WTC11 (cell line): ENCODE measurements around the gene ZNF329. TPM values are rescaled to one million over a fixed set of nuclear protein-coding genes. Genes with fewer than 3 reads are reported as not detected.

Experiments
- ATAC-seq: fragments of 200-7000 bp; cut with Tn5 transposase; 2 replicates; pipeline ENCODE4 v1.10.0; 2021; ENCODE audit warnings: mild to moderate bottlenecking, moderate library complexity
- CTCF ChIA-PET: fragments of 300-600 bp; sonication (Branson Sonifier 250); formaldehyde crosslinking; loops from one replicate; lab custom pipeline; 2021; ENCODE audit warnings: antibody characterized with exemption; lab: Charles Lee
- POLR2A ChIA-PET: fragments of 350-600 bp; sonication (Branson Sonifier 250); formaldehyde crosslinking; loops from one replicate; lab custom pipeline; 2021; ENCODE audit warnings: antibody characterized with exemption; lab: Charles Lee
- DNase-seq: peaks from one replicate; pipeline ENCODE4 v3.0.0; 2021; ENCODE audit warnings: low spot score
- H3K27ac Mint-ChIP-seq: 2 replicates; pipeline ENCODE4 v1.8.0; 2021; ENCODE audit warnings: mixed read lengths
- H3K27me3 Mint-ChIP-seq: 2 replicates; pipeline ENCODE4 v1.8.0; 2021; ENCODE audit warnings: low read depth, mild to moderate bottlenecking, moderate library complexity, mixed read lengths
- H3K36me3 Mint-ChIP-seq: 2 replicates; pipeline ENCODE4 v1.8.0; 2021; ENCODE audit warnings: mixed read lengths
- H3K4me1 Mint-ChIP-seq: 2 replicates; pipeline ENCODE4 v1.8.0; 2022; ENCODE audit warnings: mixed read lengths
- H3K4me3 Mint-ChIP-seq: 2 replicates; pipeline ENCODE4 v1.8.0; 2021; ENCODE audit warnings: mild to moderate bottlenecking, moderate library complexity, mixed read lengths
- H3K9me3 Mint-ChIP-seq: 2 replicates; pipeline ENCODE4 v1.8.0; 2021; ENCODE audit warnings: mixed read lengths
- ATF1 ChIP-seq: sonication (generic); formaldehyde crosslinking; IDR thresholded peaks from 2 replicates; pipeline ENCODE4 v1.8.1; 2023; ENCODE audit warnings: mild to moderate bottlenecking, moderate library complexity, missing genetic modification reagents
- ELF4 ChIP-seq: sonication (generic); formaldehyde crosslinking; IDR thresholded peaks from 2 replicates; pipeline ENCODE4 v1.8.1; 2022; ENCODE audit warnings: low read depth, mild to moderate bottlenecking, moderate library complexity, missing genetic modification reagents
- ESRRA ChIP-seq: sonication (generic); formaldehyde crosslinking; IDR thresholded peaks from 2 replicates; pipeline ENCODE4 v1.8.1; 2022; ENCODE audit warnings: mild to moderate bottlenecking, missing genetic modification reagents, borderline replicate concordance
- ETV6 ChIP-seq: sonication (generic); formaldehyde crosslinking; IDR thresholded peaks from 2 replicates; pipeline ENCODE4 v1.8.1; 2022; ENCODE audit warnings: mild to moderate bottlenecking, missing genetic modification reagents
- FOXJ3 ChIP-seq: sonication (generic); formaldehyde crosslinking; IDR thresholded peaks from 2 replicates; pipeline ENCODE4 v1.9.0; 2021; ENCODE audit warnings: missing genetic modification reagents, mild to moderate bottlenecking, borderline replicate concordance
- FOXP1 ChIP-seq: sonication (generic); formaldehyde crosslinking; IDR thresholded peaks from 2 replicates; pipeline ENCODE4 v1.8.0; 2022; ENCODE audit warnings: missing genetic modification reagents, mild to moderate bottlenecking, moderate library complexity, borderline replicate concordance
- HMGA2 ChIP-seq: fragments of 250-450 bp; sonication (Bioruptor Pico); IDR thresholded peaks from 2 replicates; pipeline ENCODE4 v1.4.0; 2021; ENCODE audit warnings: mild to moderate bottlenecking, moderate library complexity
- JAZF1 ChIP-seq: fragments of 250-450 bp; sonication (Bioruptor Pico); IDR thresholded peaks from 2 replicates; pipeline ENCODE4 v1.9.0; 2021; ENCODE audit warnings: moderate library complexity, mild to moderate bottlenecking, inconsistent platforms
- NR1H2 ChIP-seq: sonication (generic); formaldehyde crosslinking; IDR thresholded peaks from 2 replicates; pipeline ENCODE4 v1.9.0; 2021; ENCODE audit warnings: mild to moderate bottlenecking, moderate library complexity, missing genetic modification reagents
- RELA ChIP-seq: sonication (generic); formaldehyde crosslinking; IDR thresholded peaks from 2 replicates; pipeline ENCODE4 v1.8.1; 2022; ENCODE audit warnings: missing genetic modification reagents, mild to moderate bottlenecking, borderline replicate concordance
- SOX15 ChIP-seq: fragments of 250-450 bp; sonication (Bioruptor Pico); IDR thresholded peaks from 2 replicates; pipeline ENCODE4 v1.9.0; 2021; ENCODE audit warnings: mild to moderate bottlenecking
- TCF7 ChIP-seq: sonication (generic); formaldehyde crosslinking; IDR thresholded peaks from 2 replicates; pipeline ENCODE4 v1.8.0; 2022; ENCODE audit warnings: mild to moderate bottlenecking, low read depth, missing genetic modification reagents, moderate library complexity
- TEAD4 ChIP-seq: sonication (generic); formaldehyde crosslinking; IDR thresholded peaks from 2 replicates; pipeline ENCODE4 v1.8.0; 2022; ENCODE audit warnings: mild to moderate bottlenecking, missing genetic modification reagents
- TP53 ChIP-seq: sonication (generic); formaldehyde crosslinking; IDR thresholded peaks from 2 replicates; pipeline ENCODE4 v1.8.1; 2023; ENCODE audit warnings: mild to moderate bottlenecking, missing genetic modification reagents
- ZNF396 ChIP-seq: fragments of 250-450 bp; sonication (Bioruptor Pico); IDR thresholded peaks from 2 replicates; pipeline ENCODE4 v1.8.0; 2021; ENCODE audit warnings: mild to moderate bottlenecking, moderate library complexity, borderline replicate concordance
- total RNA-seq: library from RNA; stranded (reverse); gene quantifications from 3 replicates; pipeline ENCODE4 v1.2.3, GENCODE V29; 2021
- TF ChIP-seq, protein P1 (sequence below): sonication (generic); formaldehyde crosslinking; IDR thresholded peaks from 2 replicates; pipeline ENCODE4 v1.8.1; 2022; ENCODE audit warnings: low read depth, mild to moderate bottlenecking, moderate library complexity, missing genetic modification reagents, borderline replicate concordance
- TF ChIP-seq, protein P2 (sequence below): fragments of 250-450 bp; sonication (Bioruptor Pico); IDR thresholded peaks from 2 replicates; pipeline ENCODE4 v1.9.0; 2021; ENCODE audit warnings: moderate library complexity, mild to moderate bottlenecking, inconsistent platforms, borderline replicate concordance
- TF ChIP-seq, protein P3 (sequence below): sonication (generic); formaldehyde crosslinking; IDR thresholded peaks from 2 replicates; pipeline ENCODE4 v1.8.0; 2022; ENCODE audit warnings: missing genetic modification reagents
- TF ChIP-seq, protein P4 (sequence below): sonication (generic); formaldehyde crosslinking; IDR thresholded peaks from 2 replicates; pipeline ENCODE4 v1.8.1; 2023; ENCODE audit warnings: mild to moderate bottlenecking, missing genetic modification reagents, moderate library complexity
- TF ChIP-seq, protein P5 (sequence below): fragments of 250-450 bp; sonication (Bioruptor Pico); IDR thresholded peaks from 2 replicates; pipeline ENCODE4 v1.9.0; 2021; ENCODE audit warnings: mild to moderate bottlenecking
- TF ChIP-seq, protein P6 (sequence below): sonication (generic); formaldehyde crosslinking; IDR thresholded peaks from 2 replicates; pipeline ENCODE4 v1.8.0; 2022; ENCODE audit warnings: mild to moderate bottlenecking, missing genetic modification reagents
- TF ChIP-seq, protein P7 (sequence below): fragments of 250-450 bp; sonication (Bioruptor Pico); conservative IDR thresholded peaks from 2 replicates; pipeline ENCODE4 v1.9.0; 2021; ENCODE audit warnings: mild to moderate bottlenecking

ZNF329 gene
- total RNA-seq, 1 experiment from 2014 or later: 16.3 TPM

DNA sequence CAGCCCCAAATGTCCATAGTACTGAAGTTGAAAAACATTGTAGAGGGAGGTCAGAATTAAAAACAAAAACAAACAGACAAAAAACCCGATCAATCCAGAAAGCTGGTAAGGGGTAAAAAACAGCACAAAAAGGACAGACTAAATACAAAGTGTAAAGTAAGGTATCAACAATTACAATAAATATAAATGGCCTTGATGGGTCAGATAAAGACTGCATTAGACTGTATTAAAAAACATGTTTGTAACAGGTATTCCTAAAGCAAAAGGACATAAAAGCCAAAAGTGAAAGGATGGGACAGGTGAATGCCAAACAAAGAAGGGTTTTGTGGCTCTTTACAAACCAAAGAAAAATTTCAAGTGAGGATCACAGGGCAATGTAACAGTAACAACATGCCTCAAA, 16.3 kb downstream of the ZNF329 start:
- ChIA-PET POLR2A (no interaction called here), CTCF (no interaction called here)
- no peak for ATAC-seq
- Mint-ChIP-seq H3K27ac (no peak overlapping the region), H3K4me3 (no peak overlapping the region), H3K9me3 (peaks cover 69% of the 10 kb centered on the region), H3K36me3 (peaks cover 93% of the 10 kb centered on the region), H3K4me1 (no peaks in the 10 kb centered on the region)
- TF ChIP-seq, protein P1, sequence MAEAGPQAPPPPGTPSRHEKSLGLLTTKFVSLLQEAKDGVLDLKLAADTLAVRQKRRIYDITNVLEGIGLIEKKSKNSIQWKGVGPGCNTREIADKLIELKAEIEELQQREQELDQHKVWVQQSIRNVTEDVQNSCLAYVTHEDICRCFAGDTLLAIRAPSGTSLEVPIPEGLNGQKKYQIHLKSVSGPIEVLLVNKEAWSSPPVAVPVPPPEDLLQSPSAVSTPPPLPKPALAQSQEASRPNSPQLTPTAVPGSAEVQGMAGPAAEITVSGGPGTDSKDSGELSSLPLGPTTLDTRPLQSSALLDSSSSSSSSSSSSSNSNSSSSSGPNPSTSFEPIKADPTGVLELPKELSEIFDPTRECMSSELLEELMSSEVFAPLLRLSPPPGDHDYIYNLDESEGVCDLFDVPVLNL (CRISPR knock-in tag): no peak
- TF ChIP-seq RELA (CRISPR knock-in tag) (no peak), ZNF396 (CRISPR knock-in tag) (no peak), HMGA2 (CRISPR knock-in tag) (no peak), JAZF1 (CRISPR knock-in tag) (no peak), ETV6 (CRISPR knock-in tag) (no peak), TCF7 (CRISPR knock-in tag) (no peak), ESRRA (CRISPR knock-in tag) (no peak), FOXP1 (CRISPR knock-in tag) (no peak), NR1H2 (CRISPR knock-in tag) (no peak)
- TF ChIP-seq, protein P2, sequence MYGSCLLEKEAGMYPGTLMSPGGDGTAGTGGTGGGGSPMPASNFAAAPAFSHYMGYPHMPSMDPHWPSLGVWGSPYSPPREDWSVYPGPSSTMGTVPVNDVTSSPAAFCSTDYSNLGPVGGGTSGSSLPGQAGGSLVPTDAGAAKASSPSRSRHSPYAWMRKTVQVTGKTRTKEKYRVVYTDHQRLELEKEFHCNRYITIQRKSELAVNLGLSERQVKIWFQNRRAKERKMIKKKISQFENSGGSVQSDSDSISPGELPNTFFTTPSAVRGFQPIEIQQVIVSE (CRISPR knock-in tag): no peak
- TF ChIP-seq, all 79 proteins: peak for 0
- DNase-seq: no peak
- H3K27me3 Mint-ChIP-seq: no peaks in the 10 kb centered on the region; the same call in 1 of the 2 replicates

DNA sequence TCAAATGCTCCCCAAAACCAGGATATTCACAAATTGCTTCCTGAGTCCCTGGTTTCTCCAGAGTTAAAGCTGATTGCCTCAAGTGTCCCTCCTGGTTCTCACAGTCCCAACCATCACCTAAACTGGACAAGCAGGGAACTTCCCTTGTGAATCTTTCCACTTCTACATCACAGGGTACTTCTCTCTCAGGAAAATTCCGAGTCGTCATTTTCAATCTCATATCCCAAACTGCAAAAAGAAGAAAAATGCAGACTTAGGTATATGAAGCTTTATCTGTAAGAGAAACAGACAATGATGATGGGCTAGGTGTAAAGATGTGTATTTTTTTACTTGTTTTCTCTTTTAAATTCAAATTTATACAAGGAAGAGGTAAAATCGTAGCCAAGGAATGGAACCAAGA, 21.3 kb downstream of the ZNF329 start:
- Mint-ChIP-seq H3K9me3 (peaks cover 84% of the 10 kb centered on the region), H3K36me3 (peaks cover 96% of the 10 kb centered on the region), H3K4me3 (no peak overlapping the region), H3K4me1 (no peaks in the 10 kb centered on the region), H3K27ac (no peak overlapping the region), H3K27me3 (peaks cover 17% of the 10 kb centered on the region)
- POLR2A ChIA-PET: no interaction called here
- no peak for DNase-seq
- CTCF ChIA-PET: no interaction called here
- no peak for ATAC-seq
- no peak for TF ChIP-seq SOX15 (CRISPR knock-in tag)
- no peak for TF ChIP-seq TEAD4
- no peak for TF ChIP-seq FOXJ3
- TF ChIP-seq, protein P3, sequence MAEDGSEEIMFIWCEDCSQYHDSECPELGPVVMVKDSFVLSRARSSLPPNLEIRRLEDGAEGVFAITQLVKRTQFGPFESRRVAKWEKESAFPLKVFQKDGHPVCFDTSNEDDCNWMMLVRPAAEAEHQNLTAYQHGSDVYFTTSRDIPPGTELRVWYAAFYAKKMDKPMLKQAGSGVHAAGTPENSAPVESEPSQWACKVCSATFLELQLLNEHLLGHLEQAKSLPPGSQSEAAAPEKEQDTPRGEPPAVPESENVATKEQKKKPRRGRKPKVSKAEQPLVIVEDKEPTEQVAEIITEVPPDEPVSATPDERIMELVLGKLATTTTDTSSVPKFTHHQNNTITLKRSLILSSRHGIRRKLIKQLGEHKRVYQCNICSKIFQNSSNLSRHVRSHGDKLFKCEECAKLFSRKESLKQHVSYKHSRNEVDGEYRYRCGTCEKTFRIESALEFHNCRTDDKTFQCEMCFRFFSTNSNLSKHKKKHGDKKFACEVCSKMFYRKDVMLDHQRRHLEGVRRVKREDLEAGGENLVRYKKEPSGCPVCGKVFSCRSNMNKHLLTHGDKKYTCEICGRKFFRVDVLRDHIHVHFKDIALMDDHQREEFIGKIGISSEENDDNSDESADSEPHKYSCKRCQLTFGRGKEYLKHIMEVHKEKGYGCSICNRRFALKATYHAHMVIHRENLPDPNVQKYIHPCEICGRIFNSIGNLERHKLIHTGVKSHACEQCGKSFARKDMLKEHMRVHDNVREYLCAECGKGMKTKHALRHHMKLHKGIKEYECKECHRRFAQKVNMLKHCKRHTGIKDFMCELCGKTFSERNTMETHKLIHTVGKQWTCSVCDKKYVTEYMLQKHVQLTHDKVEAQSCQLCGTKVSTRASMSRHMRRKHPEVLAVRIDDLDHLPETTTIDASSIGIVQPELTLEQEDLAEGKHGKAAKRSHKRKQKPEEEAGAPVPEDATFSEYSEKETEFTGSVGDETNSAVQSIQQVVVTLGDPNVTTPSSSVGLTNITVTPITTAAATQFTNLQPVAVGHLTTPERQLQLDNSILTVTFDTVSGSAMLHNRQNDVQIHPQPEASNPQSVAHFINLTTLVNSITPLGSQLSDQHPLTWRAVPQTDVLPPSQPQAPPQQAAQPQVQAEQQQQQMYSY (CRISPR knock-in tag): no peak
- TF ChIP-seq, protein P4, sequence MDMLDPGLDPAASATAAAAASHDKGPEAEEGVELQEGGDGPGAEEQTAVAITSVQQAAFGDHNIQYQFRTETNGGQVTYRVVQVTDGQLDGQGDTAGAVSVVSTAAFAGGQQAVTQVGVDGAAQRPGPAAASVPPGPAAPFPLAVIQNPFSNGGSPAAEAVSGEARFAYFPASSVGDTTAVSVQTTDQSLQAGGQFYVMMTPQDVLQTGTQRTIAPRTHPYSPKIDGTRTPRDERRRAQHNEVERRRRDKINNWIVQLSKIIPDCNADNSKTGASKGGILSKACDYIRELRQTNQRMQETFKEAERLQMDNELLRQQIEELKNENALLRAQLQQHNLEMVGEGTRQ (CRISPR knock-in tag): no peak
- TF ChIP-seq ATF1 (CRISPR knock-in tag): no peak
- TF ChIP-seq ELF4 (CRISPR knock-in tag): no peak
- TF ChIP-seq FOXP1 (CRISPR knock-in tag): no peak
- no peak for TF ChIP-seq TP53
- TF ChIP-seq TCF7 (CRISPR knock-in tag): no peak
- TF ChIP-seq, protein P5, sequence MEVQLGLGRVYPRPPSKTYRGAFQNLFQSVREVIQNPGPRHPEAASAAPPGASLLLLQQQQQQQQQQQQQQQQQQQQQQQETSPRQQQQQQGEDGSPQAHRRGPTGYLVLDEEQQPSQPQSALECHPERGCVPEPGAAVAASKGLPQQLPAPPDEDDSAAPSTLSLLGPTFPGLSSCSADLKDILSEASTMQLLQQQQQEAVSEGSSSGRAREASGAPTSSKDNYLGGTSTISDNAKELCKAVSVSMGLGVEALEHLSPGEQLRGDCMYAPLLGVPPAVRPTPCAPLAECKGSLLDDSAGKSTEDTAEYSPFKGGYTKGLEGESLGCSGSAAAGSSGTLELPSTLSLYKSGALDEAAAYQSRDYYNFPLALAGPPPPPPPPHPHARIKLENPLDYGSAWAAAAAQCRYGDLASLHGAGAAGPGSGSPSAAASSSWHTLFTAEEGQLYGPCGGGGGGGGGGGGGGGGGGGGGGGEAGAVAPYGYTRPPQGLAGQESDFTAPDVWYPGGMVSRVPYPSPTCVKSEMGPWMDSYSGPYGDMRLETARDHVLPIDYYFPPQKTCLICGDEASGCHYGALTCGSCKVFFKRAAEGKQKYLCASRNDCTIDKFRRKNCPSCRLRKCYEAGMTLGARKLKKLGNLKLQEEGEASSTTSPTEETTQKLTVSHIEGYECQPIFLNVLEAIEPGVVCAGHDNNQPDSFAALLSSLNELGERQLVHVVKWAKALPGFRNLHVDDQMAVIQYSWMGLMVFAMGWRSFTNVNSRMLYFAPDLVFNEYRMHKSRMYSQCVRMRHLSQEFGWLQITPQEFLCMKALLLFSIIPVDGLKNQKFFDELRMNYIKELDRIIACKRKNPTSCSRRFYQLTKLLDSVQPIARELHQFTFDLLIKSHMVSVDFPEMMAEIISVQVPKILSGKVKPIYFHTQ (CRISPR knock-in tag): no peak
- TF ChIP-seq, protein P6, sequence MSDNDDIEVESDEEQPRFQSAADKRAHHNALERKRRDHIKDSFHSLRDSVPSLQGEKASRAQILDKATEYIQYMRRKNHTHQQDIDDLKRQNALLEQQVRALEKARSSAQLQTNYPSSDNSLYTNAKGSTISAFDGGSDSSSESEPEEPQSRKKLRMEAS (CRISPR knock-in tag): no peak
- TF ChIP-seq, protein P7, sequence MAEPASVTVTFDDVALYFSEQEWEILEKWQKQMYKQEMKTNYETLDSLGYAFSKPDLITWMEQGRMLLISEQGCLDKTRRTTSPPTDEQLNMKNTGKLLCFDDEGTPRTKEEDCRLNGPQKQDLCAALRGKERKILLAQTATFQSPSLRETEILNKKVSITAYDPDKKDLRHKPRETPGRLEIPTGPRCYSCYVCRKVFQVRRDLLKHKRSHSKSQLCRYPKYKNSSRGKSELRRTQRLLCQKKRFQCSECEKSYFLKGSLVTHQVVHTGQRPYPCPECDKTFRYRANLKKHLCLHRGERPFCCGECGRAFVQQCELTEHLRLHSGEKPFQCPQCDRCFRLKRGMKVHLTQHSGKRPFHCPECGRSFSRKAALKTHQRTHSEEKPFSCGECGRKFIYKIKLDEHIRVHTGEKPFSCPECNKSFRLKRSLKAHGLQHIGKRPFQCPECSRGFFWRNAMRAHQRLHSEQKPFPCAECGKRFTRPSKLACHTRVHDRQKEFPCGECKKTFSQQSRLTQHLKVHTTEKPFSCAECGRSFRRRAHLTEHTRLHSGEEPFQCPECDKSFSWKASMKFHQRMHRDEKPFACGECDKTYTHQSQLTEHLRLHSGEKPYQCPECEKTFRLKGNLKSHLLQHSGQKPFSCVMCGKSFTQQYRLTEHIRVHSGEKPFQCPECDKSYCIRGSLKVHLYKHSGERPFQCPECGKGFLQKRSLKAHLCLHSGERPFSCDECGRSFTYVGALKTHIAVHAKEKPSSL: no peak
